ENCODE data around the gene CLDN9. TPM values are rescaled to one million over a fixed set of nuclear protein-coding genes. Genes with fewer than 3 reads are reported as not detected.
A peak's percentile ranks its signal among the peaks of the same experiment; 100 is the strongest.

The CLDN9 gene
- total RNA-seq, 1 experiment from 2014 or later = 1.3 TPM

GRCh38 chr16:3028716-3029319, 16.1 kb downstream of the CLDN9 start:
- no peak overlapping the region for H2BK12ac ChIP-seq (ENCODE audit: insufficient read length, low read depth, low read length)
- no peaks in the 10 kb centered on the region for H3K27me3 ChIP-seq (ENCODE audit: insufficient read depth, low read length)
- Mint-ChIP-seq H3K4me3 (peak overlapping the region in 1 of 2 experiments; percentile 55; a peak in 2 of 5 replicates), H3K27ac (no peak overlapping the region), H3K27me3 (ENCODE audit: low read depth) (peaks cover 13% of the 10 kb centered on the region), H3K9me3 (no peaks in the 10 kb centered on the region), H3K36me3 (ENCODE audit: insufficient read depth in 1 of 3, low read depth in 3 of 3) (peaks cover 13 to 38% (median 34%) of the 10 kb centered on the region in 3 experiments), H3K4me1 (peaks cover 14 to 39% of the 10 kb centered on the region in 2 experiments)
- H3K23ac ChIP-seq (ENCODE audit: insufficient read length, low read depth, low read length) = no peak overlapping the region
- no peak for TF ChIP-seq CTCF (conservative IDR thresholded peaks at IDR 0.05)
- H2AFZ ChIP-seq (ENCODE audit: low read length) = no peak overlapping the region
- H3K4me2 ChIP-seq (ENCODE audit: insufficient read depth, insufficient read length, low read length) = no peak overlapping the region
- no peak overlapping the region for H3T11ph ChIP-seq (ENCODE audit: low read length)
- H3K79me1 ChIP-seq (ENCODE audit: insufficient read depth, low read depth, low read length, poor library complexity, severe bottlenecking) = no peaks in the 10 kb centered on the region
- H4K91ac ChIP-seq (ENCODE audit: insufficient read length, low read depth, low read length) = no peak overlapping the region
- H4K8ac ChIP-seq (replicated peaks; ENCODE audit: insufficient read length, low read depth, low read length) = no peak overlapping the region
- no peak overlapping the region for H2BK120ac ChIP-seq (ENCODE audit: low read depth, low read length, poor library complexity, severe bottlenecking)
- H3K56ac ChIP-seq (ENCODE audit: insufficient read length, low read depth, low read length) = no peak overlapping the region
- no peak overlapping the region for H3K27ac ChIP-seq (ENCODE audit: insufficient read length, low read depth, low read length)
- H2BK5ac ChIP-seq (ENCODE audit: insufficient read length, low read length) = no peak overlapping the region
- H4K5ac ChIP-seq (ENCODE audit: insufficient read length, low read depth, low read length) = no peak overlapping the region
- no peaks in the 10 kb centered on the region for H3K4me1 ChIP-seq (ENCODE audit: insufficient read depth, low read length)
- no peak overlapping the region for H3K18ac ChIP-seq (ENCODE audit: insufficient read length, low read depth, low read length)
- peaks cover 3% of the 10 kb centered on the region for H4K20me1 ChIP-seq (ENCODE audit: control insufficient read depth, insufficient read depth, insufficient read length)
- no peak for DNase-seq
- no peaks in the 10 kb centered on the region for H3K9me3 ChIP-seq (ENCODE audit: control insufficient read depth, low read depth, low read length)
- H3K9ac ChIP-seq (ENCODE audit: extremely low read depth, insufficient read length, low read length) = no peak overlapping the region
- no peak overlapping the region for H2AK5ac ChIP-seq (ENCODE audit: insufficient read length, low read length)
- H3K79me2 ChIP-seq (ENCODE audit: insufficient read depth, low read length) = no peaks in the 10 kb centered on the region
- H3K23me2 ChIP-seq (ENCODE audit: insufficient read length, low read depth, low read length, poor library complexity, severe bottlenecking) = no peaks in the 10 kb centered on the region
- H3K4ac ChIP-seq (ENCODE audit: low read depth, low read length) = no peak overlapping the region
- H3K14ac ChIP-seq (ENCODE audit: insufficient read depth, low read length) = no peak overlapping the region
- no CpG with 5 or more reads among the region's 15 CpGs for WGBS (ENCODE audit: extremely low coverage, insufficient read length, low lambda C conversion rate)
- no peak overlapping the region for H2BK15ac ChIP-seq (ENCODE audit: low read depth, low read length)
- H2BK20ac ChIP-seq (ENCODE audit: low read depth, low read length, poor library complexity, severe bottlenecking) = no peak overlapping the region
